KOPT-K1 (cell line): ENCODE results near the gene SNX18.
"Not testable (repeated sequence)": the region's sequence is repeated elsewhere in the genome, so short reads cannot be mapped to it uniquely, and the experiment has no call there.

Experiments
- H3K27ac ChIP-seq: fragments of 200-600 bp; sonication (generic); 2 replicates; pipeline ENCODE4 v1.5.1; 2016; ENCODE audit warnings: antibody characterized with exemption, mild to moderate bottlenecking, low read depth, low read length; ENCODE audit not compliant: poor library complexity, severe bottlenecking
- H3K36me3 ChIP-seq: fragments of 200-600 bp; sonication (generic); 2 replicates; pipeline ENCODE4 v1.5.1; 2017; ENCODE audit warnings: antibody characterized with exemption, mild to moderate bottlenecking, low read length, moderate library complexity; ENCODE audit not compliant: insufficient read depth
- H3K9me3 ChIP-seq: fragments of 200-600 bp; sonication (generic); 2 replicates; pipeline ENCODE4 v1.5.1; 2017; ENCODE audit warnings: antibody characterized with exemption, low read length, mild to moderate bottlenecking; ENCODE audit not compliant: insufficient read depth, poor library complexity, severe bottlenecking

SNX18 gene

GRCh38 chr5:54528633-54529209 is 11.2 kb downstream of the SNX18 start:
- Histone ChIP-seq H3K9me3 (no peaks in the 10 kb centered on the region), H3K36me3 (no peaks in the 10 kb centered on the region), H3K27ac (no peak overlapping the region)

DNA sequence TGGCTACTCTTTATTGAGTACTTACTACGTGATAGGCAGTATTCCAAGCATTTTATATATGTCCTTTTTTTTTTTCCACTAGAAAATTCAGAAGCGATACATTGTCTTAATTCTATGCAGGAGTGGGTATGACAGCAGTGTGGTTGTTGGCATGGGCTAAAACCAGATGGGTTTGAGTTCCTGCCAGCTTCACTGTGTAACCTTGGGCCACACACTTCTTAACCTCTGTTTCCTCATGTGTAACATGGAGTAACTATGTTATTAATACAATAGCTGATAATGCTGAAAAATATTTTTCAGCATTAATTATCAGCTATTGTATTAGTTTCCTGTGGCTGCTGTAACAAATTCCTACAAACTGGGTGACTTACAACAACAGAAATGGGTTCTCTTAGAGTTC is 12.0 kb downstream of the SNX18 start:
- Histone ChIP-seq H3K27ac (no peak overlapping the region), H3K36me3 (no peaks in the 10 kb centered on the region), H3K9me3 (no peaks in the 10 kb centered on the region)

DNA sequence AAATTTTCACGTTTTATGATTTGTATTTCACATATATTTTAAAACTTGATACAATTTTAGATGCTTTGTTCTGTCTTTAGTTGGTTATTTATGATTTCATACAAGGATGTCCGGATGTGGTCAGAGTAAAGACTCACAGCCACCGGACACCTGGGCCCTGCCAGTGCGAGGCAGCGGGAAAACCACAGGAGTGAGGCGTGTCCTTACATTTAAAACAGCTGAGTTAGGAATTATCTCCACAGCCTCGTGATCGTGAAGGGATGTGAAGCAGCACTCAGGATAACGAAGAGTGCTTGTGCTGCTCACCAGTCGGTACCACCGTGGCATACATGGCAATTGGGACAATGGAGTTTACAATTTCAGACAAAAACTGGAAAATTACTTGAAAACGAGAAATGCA is 14.0 kb downstream of the SNX18 start:
- H3K27ac ChIP-seq = no peak overlapping the region
- no peaks in the 10 kb centered on the region for H3K9me3 ChIP-seq
- no peaks in the 10 kb centered on the region for H3K36me3 ChIP-seq

GRCh38 chr5:54533541-54534190 is 16.1 kb downstream of the SNX18 start:
- H3K36me3 ChIP-seq = no peaks in the 10 kb centered on the region
- no peaks in the 10 kb centered on the region for H3K9me3 ChIP-seq
- H3K27ac ChIP-seq = no peak overlapping the region

- Histone ChIP-seq H3K9me3 (no peaks in the 10 kb centered on the region), H3K36me3 (no peaks in the 10 kb centered on the region), H3K27ac (no peak overlapping the region)
These were observed 16.8 kb downstream of the SNX18 start for GRCh38 chr5:54534191-54535004.

- no peaks in the 10 kb centered on the region for H3K9me3 ChIP-seq
- no peaks in the 10 kb centered on the region for H3K36me3 ChIP-seq
- no peak overlapping the region for H3K27ac ChIP-seq
These were observed 17.7 kb downstream of the SNX18 start for GRCh38 chr5:54535149-54535844.

DNA sequence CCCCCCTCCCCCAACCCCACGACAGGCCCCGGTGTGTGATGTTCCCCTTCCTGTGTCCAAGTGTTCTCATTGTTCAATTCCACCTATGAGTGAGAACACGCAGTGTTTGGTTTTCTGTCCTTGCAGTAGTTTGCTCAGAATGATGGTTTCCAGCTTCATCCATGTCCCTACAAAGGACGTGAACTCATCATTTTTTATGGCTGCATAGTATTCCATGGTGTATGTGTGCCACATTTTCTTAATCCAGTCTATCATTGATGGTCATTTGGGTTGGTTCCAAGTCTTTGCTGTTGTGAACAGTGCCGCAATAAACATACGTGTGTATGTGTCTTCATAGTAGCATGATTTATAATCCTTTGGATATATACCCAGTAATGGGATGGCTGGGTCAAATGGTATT is 18.8 kb downstream of the SNX18 start:
- H3K9me3 ChIP-seq, H3K27ac ChIP-seq, H3K36me3 ChIP-seq: not testable (repeated sequence)

DNA sequence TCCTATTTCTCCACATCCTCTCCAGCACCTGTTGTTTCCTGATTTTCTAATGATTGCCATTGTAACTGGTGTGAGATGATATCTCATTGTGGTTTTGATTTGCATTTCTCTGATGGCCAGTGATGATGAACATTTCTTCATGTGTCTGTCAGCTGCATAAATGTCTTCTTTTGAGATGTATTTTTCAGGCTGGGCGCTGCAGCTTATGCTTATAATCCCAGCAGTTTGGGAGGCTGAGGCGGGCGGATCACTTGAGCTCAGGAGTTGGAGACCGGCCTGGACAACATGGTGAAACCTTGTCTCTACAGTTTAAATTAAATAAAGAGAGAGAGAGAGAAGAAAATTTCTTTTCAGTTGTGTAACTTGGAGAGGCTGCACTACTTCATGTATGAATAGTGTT is 19.3 kb downstream of the SNX18 start:
- not testable (repeated sequence) for H3K9me3 ChIP-seq, H3K27ac ChIP-seq, H3K36me3 ChIP-seq

DNA sequence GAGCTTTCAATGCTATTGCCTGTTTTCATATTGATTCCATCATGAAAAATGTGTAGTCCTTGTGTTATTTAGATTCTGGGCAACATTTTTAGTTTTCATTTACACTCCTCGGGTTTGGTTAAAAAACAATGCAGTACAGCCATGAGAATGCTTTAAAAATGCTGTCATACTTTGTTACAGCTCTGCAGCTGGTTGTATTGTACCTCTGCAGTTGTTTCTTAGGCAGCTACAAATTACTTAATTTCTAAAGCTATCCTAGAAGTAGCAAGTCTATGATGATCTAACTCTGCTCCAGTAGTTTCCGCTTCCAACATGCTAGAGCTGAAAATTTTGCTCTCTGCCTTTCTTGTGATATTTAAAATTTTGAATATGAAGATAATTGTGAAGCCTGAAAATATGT is 20.2 kb downstream of the SNX18 start:
- Histone ChIP-seq H3K27ac (no peak overlapping the region), H3K36me3 (no peaks in the 10 kb centered on the region), H3K9me3 (no peaks in the 10 kb centered on the region)

- Histone ChIP-seq H3K27ac (no peak overlapping the region), H3K9me3 (no peaks in the 10 kb centered on the region), H3K36me3 (no peaks in the 10 kb centered on the region)
These were observed 20.6 kb downstream of the SNX18 start for GRCh38 chr5:54538156-54538555.

DNA sequence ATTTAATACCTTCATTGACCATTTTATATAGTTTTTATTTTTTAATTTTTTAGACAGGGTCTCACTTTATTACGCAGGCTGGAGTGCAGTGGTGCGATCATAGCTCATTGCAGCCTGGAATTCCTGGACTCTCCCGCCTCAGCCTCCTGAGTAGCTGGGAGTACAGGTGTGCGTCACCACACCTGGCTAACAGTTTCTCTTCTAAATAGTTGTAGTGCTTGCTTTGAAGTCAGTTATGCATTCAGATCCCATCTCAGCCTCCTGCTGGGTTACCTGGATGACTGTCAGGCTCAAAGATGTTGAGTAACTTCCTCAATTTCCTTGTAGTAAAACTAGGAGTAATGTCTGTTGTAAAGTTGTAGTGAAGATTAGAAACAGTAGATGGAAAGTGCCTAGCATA is 21.4 kb downstream of the SNX18 start:
- H3K27ac ChIP-seq = no peak overlapping the region
- H3K9me3 ChIP-seq = no peaks in the 10 kb centered on the region
- H3K36me3 ChIP-seq = no peaks in the 10 kb centered on the region

GRCh38 chr5:54540286-54540685 is 22.7 kb downstream of the SNX18 start:
- Histone ChIP-seq H3K27ac (no peak overlapping the region), H3K36me3 (no peaks in the 10 kb centered on the region), H3K9me3 (no peaks in the 10 kb centered on the region)

- H3K27ac ChIP-seq = no peak overlapping the region
- no peaks in the 10 kb centered on the region for H3K36me3 ChIP-seq
- no peaks in the 10 kb centered on the region for H3K9me3 ChIP-seq
These were observed 24.5 kb downstream of the SNX18 start for GRCh38 chr5:54541823-54542783.

- Histone ChIP-seq H3K36me3 (no peaks in the 10 kb centered on the region), H3K9me3 (no peaks in the 10 kb centered on the region), H3K27ac (no peak overlapping the region)
These were observed 26.5 kb downstream of the SNX18 start for GRCh38 chr5:54544044-54544443.
